IMR-90 (cell line): ENCODE measurements around the gene TMEM181.

Experiments
- BHLHE40 ChIP-seq: fragments of 150-350 bp; IDR thresholded peaks from 2 replicates; pipeline ENCODE4 v1.6.1; 2016; ENCODE audit warnings: mild to moderate bottlenecking, low read depth, low read length
- CEBPB ChIP-seq: IDR thresholded peaks from 2 replicates; pipeline ENCODE4 v1.6.1; 2012; ENCODE audit warnings: low read depth, low read length, improper control_type of control experiment
- CHD1 ChIP-seq: IDR thresholded peaks from 2 replicates; pipeline ENCODE4 v1.6.1; 2012; ENCODE audit warnings: low read depth, low read length, improper control_type of control experiment
- MAFK ChIP-seq: IDR thresholded peaks from 2 replicates; pipeline ENCODE4 v1.6.1; 2012; ENCODE audit warnings: low read depth, low read length, improper control_type of control experiment
- MAZ ChIP-seq: IDR thresholded peaks from 2 replicates; pipeline ENCODE4 v1.6.1; 2012; ENCODE audit warnings: low read depth, mild to moderate bottlenecking, low read length, improper control_type of control experiment, moderate library complexity, borderline replicate concordance
- MXI1 ChIP-seq: IDR thresholded peaks from 2 replicates; pipeline ENCODE4 v1.6.1; 2012; ENCODE audit warnings: low read depth, mild to moderate bottlenecking, low read length, moderate library complexity, borderline replicate concordance
- POLR2A ChIP-seq: IDR thresholded peaks from 2 replicates; pipeline ENCODE4 v1.6.1; 2012; ENCODE audit warnings: mild to moderate bottlenecking, low read depth, low read length
- RAD21 ChIP-seq: IDR thresholded peaks from 2 replicates; pipeline ENCODE4 v1.6.1; 2012; ENCODE audit warnings: low read length, improper control_type of control experiment
- RFX5 ChIP-seq: IDR thresholded peaks from 2 replicates; pipeline ENCODE4 v1.8.0; 2012; ENCODE audit warnings: low read depth, mild to moderate bottlenecking, low read length, moderate library complexity
- SMC3 ChIP-seq: fragments of 150-350 bp; IDR thresholded peaks from 2 replicates; pipeline ENCODE4 v1.6.1; 2016; ENCODE audit warnings: low read depth, mild to moderate bottlenecking, antibody characterized with exemption, low read length, moderate library complexity
- TF ChIP-seq, protein P1 (sequence below): conservative IDR thresholded peaks from 2 replicates; pipeline ENCODE4 v1.5.1; 2012; ENCODE audit warnings: mild to moderate bottlenecking, low read depth, low read length, improper control_type of control experiment
- TF ChIP-seq, protein P2 (sequence below): fragments of 150-350 bp; IDR thresholded peaks from 2 replicates; pipeline ENCODE4 v1.6.1; 2017; ENCODE audit warnings: mild to moderate bottlenecking, antibody characterized with exemption, low read length, low read depth
- TF ChIP-seq, protein P3 (sequence below): fragments of 150-350 bp; IDR thresholded peaks from 2 replicates; pipeline ENCODE4 v1.6.1; 2016; ENCODE audit warnings: low read depth, mild to moderate bottlenecking, low read length, moderate library complexity, borderline replicate concordance

DNA sequence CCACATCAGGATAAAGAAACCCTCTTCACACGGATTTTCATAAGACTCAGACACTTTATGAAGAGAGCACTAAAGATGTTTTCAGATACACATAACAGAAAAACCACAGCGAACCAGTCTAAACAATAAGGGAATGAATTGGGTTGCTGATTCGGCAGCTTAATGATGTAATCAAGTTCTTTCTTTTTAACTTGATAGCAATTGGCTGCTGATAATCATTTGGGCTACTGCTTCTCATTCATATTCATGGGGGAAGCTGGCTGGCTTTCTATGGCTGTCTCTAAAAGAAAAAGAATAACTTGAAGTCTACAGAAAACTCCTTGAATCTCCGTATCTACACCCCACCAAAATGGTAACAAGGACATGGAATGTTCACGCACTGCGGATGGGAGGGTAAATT is 20.0 kb upstream of the TMEM181 start:
- no peak for TF ChIP-seq CEBPB
- TF ChIP-seq, protein P1, sequence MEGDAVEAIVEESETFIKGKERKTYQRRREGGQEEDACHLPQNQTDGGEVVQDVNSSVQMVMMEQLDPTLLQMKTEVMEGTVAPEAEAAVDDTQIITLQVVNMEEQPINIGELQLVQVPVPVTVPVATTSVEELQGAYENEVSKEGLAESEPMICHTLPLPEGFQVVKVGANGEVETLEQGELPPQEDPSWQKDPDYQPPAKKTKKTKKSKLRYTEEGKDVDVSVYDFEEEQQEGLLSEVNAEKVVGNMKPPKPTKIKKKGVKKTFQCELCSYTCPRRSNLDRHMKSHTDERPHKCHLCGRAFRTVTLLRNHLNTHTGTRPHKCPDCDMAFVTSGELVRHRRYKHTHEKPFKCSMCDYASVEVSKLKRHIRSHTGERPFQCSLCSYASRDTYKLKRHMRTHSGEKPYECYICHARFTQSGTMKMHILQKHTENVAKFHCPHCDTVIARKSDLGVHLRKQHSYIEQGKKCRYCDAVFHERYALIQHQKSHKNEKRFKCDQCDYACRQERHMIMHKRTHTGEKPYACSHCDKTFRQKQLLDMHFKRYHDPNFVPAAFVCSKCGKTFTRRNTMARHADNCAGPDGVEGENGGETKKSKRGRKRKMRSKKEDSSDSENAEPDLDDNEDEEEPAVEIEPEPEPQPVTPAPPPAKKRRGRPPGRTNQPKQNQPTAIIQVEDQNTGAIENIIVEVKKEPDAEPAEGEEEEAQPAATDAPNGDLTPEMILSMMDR: no peak
- no peak for TF ChIP-seq RAD21
- TF ChIP-seq POLR2A: no peak
- no peak for TF ChIP-seq RFX5
- no peak for TF ChIP-seq CHD1
- TF ChIP-seq MAZ: no peak
- TF ChIP-seq MAFK: no peak
- TF ChIP-seq, protein P2, sequence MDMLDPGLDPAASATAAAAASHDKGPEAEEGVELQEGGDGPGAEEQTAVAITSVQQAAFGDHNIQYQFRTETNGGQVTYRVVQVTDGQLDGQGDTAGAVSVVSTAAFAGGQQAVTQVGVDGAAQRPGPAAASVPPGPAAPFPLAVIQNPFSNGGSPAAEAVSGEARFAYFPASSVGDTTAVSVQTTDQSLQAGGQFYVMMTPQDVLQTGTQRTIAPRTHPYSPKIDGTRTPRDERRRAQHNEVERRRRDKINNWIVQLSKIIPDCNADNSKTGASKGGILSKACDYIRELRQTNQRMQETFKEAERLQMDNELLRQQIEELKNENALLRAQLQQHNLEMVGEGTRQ: no peak
- no peak for TF ChIP-seq SMC3
- no peak for TF ChIP-seq MXI1
- TF ChIP-seq, protein P3, sequence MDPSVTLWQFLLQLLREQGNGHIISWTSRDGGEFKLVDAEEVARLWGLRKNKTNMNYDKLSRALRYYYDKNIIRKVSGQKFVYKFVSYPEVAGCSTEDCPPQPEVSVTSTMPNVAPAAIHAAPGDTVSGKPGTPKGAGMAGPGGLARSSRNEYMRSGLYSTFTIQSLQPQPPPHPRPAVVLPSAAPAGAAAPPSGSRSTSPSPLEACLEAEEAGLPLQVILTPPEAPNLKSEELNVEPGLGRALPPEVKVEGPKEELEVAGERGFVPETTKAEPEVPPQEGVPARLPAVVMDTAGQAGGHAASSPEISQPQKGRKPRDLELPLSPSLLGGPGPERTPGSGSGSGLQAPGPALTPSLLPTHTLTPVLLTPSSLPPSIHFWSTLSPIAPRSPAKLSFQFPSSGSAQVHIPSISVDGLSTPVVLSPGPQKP: no peak
- no peak for TF ChIP-seq BHLHE40
